Stomach smooth muscle (tissue), 2 donors: ENCODE data around the gene KIF25.

ENCODE experiments used
- H3K27ac ChIP-seq: one replicate; pipeline ENCODE4 v1.7.0; 2013; ENCODE audit warnings: mild to moderate bottlenecking, low read length, inconsistent platforms
- H3K27me3 ChIP-seq, 2 donors: one replicate each; pipeline ENCODE4 v1.7.0; 2013; ENCODE audit warnings: low read length in 2 of 2; ENCODE audit not compliant: insufficient read depth in 2 of 2, control insufficient read depth in 1 of 2
- H3K36me3 ChIP-seq, 2 donors: one replicate each; pipeline ENCODE4 v1.7.0; 2013; ENCODE audit warnings: low read length in 2 of 2; ENCODE audit not compliant: control insufficient read depth in 2 of 2, insufficient read depth in 2 of 2
- H3K4me1 ChIP-seq: one replicate; pipeline ENCODE4 v1.7.0; 2013; ENCODE audit warnings: low read length; ENCODE audit not compliant: control insufficient read depth, insufficient read depth
- H3K4me3 ChIP-seq, 2 donors: one replicate each; pipeline ENCODE4 v1.7.0; 2013; ENCODE audit warnings: low read length in 2 of 2
- H3K9ac ChIP-seq, 2 donors: one replicate each; pipeline ENCODE4 v1.7.0; 2013; ENCODE audit warnings: low read length in 2 of 2, mild to moderate bottlenecking in 1 of 2
- H3K9me3 ChIP-seq, 2 donors: one replicate each; pipeline ENCODE4 v1.7.0; 2013; ENCODE audit warnings: low read length in 2 of 2; ENCODE audit not compliant: control insufficient read depth in 2 of 2
- donor health status: healthy.
- donor health status: Pancreatic carcinoma.

The KIF25 gene, protein sequence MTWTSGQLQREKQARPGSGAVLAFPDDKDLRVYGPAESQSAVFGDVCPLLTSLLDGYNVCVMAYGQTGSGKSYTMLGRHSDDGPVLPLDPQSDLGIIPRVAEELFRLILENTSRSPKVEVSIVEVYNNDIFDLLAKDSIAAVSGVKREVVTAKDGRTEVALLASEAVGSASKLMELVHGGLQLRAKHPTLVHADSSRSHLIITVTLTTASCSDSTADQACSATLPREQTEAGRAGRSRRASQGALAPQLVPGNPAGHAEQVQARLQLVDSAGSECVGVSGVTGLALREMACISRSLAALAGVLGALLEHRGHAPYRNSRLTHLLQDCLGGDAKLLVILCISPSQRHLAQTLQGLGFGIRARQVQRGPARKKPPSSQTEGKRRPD

GRCh38 chr6:167997642-167998041, at the start of gene KIF25:
Gene KIF25, plus strand, starts transcription at chr6:167997671. Its CDS starts 31,915 bp downstream, at chr6:168029586.
- H3K27me3 ChIP-seq = peaks cover 9 to 15% of the 10 kb centered on the region in 2 donors
- H3K9me3 ChIP-seq = no peaks in the 10 kb centered on the region
- H3K36me3 ChIP-seq = no peaks in the 10 kb centered on the region
- H3K4me1 ChIP-seq = no peaks in the 10 kb centered on the region
- no peak within 1 kb of the TSS for H3K27ac ChIP-seq
- H3K9ac ChIP-seq = no peak within 1 kb of the TSS
- no peak within 1 kb of the TSS for H3K4me3 ChIP-seq

DNA sequence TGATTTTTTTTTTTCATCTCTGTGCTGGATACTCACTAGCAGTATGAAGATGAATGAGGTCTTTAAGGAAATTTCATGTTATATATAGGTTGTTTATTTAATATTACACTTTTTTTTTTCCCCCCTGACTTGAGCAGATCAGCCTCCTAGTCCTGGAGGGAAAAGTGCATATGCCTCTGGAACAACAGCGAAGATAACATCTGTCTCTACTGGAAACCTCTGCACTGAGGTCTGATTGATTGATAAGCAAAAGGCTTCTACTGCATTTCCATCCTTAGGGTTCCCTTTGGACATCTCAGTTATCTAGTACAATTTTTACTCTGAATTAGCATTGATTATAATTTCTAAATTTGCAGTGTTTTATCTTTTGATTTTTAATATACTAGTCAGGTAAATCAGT, 49.8 kb upstream of the KIF25 start:
- Histone ChIP-seq H3K9me3 (no peaks in the 10 kb centered on the region), H3K9ac (no peak overlapping the region), H3K4me1 (no peaks in the 10 kb centered on the region), H3K4me3 (no peak overlapping the region), H3K36me3 (peaks cover 46 to 62% of the 10 kb centered on the region in 2 donors), H3K27ac (no peak overlapping the region), H3K27me3 (no peaks in the 10 kb centered on the region)

DNA sequence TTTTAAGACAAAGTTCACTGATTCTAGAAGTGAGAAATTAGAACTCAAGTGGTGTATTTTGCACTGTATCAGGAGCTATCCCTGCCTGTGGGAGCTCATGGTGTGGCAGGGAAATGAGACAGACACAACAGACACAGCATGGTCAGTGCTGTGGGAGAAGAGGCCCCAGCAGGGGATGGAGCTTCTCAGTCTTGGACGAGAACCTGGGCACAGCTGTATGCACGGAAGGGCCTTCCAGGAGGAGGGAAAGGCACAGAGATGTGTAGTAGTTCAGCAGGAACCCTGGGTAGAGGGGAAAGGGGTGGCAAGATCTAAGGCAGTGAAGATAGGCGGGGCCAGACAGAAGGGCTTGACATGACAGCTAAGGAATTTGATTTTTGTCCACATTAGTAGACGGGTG, 48.8 kb upstream of the KIF25 start:
- H3K36me3 ChIP-seq = peaks cover 46 to 55% of the 10 kb centered on the region in 2 donors
- no peaks in the 10 kb centered on the region for H3K4me1 ChIP-seq
- H3K9ac ChIP-seq = no peak overlapping the region
- no peak overlapping the region for H3K27ac ChIP-seq
- H3K9me3 ChIP-seq = no peaks in the 10 kb centered on the region
- H3K4me3 ChIP-seq = no peak overlapping the region
- no peaks in the 10 kb centered on the region for H3K27me3 ChIP-seq

GRCh38 chr6:167949121-167949684, 48.3 kb upstream of the KIF25 start:
- Histone ChIP-seq H3K9me3 (no peaks in the 10 kb centered on the region), H3K27ac (no peak overlapping the region), H3K36me3 (peaks cover 41 to 50% of the 10 kb centered on the region in 2 donors), H3K4me1 (no peaks in the 10 kb centered on the region), H3K9ac (no peak overlapping the region), H3K27me3 (no peaks in the 10 kb centered on the region), H3K4me3 (no peak overlapping the region)

- no peaks in the 10 kb centered on the region for H3K4me1 ChIP-seq
- no peaks in the 10 kb centered on the region for H3K9me3 ChIP-seq
- no peak overlapping the region for H3K27ac ChIP-seq
- no peak overlapping the region for H3K4me3 ChIP-seq
- H3K36me3 ChIP-seq = peaks cover 28 to 47% of the 10 kb centered on the region in 2 donors
- H3K27me3 ChIP-seq = no peaks in the 10 kb centered on the region
- H3K9ac ChIP-seq = no peak overlapping the region
These were observed 45.5 kb upstream of the KIF25 start for GRCh38 chr6:167951781-167952511.

DNA sequence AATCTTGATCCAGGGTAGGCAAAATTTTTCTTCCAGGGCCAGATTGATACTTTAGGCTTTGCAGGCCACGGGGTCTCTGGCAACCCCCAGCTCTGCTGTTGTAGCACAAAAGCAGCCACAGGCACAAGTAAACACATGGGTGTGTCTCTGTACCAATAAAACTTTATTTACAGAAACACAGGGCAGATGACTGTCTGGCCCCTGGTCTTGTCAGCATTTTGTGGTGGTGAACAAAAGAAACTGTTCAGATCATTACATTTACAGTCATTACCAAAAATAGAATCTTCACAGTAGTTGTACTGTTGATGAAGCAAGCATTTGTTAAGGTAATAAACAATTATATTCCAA, 45.0 kb upstream of the KIF25 start:
- H3K4me1 ChIP-seq = no peaks in the 10 kb centered on the region
- no peak overlapping the region for H3K9ac ChIP-seq
- no peaks in the 10 kb centered on the region for H3K9me3 ChIP-seq
- no peak overlapping the region for H3K27ac ChIP-seq
- peaks cover 28 to 47% of the 10 kb centered on the region in 2 donors for H3K36me3 ChIP-seq
- no peaks in the 10 kb centered on the region for H3K27me3 ChIP-seq
- H3K4me3 ChIP-seq = no peak overlapping the region

DNA sequence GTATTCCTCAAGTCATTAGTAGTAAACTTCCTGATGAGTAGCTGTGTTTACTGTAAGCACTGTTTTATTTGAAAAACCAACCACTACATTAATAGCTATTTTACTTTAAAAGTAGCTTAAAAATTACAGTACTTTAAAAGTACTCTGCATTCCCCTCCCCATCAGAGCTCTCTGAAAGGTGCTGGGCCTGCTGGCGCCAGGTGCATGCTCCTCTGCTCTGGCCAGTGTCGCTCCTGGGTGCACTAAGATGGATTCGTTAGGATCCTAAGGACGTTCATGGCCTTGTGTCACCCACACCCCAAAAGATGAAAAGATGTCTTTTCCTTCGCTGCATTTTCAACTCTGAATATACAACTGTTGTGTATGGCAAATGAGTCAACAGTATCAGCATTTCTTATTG, 43.9 kb upstream of the KIF25 start:
- Histone ChIP-seq H3K27me3 (no peaks in the 10 kb centered on the region), H3K27ac (no peak overlapping the region), H3K4me3 (no peak overlapping the region), H3K9ac (no peak overlapping the region), H3K9me3 (no peaks in the 10 kb centered on the region), H3K36me3 (peaks cover 27 to 42% of the 10 kb centered on the region in 2 donors), H3K4me1 (no peaks in the 10 kb centered on the region)

- Histone ChIP-seq H3K36me3 (peaks cover 21 to 36% of the 10 kb centered on the region in 2 donors), H3K9ac (no peak overlapping the region)
These were observed 43.3 kb upstream of the KIF25 start for GRCh38 chr6:167954151-167954550.

GRCh38 chr6:167956491-167956890, 41.0 kb upstream of the KIF25 start:
- no peaks in the 10 kb centered on the region for H3K9me3 ChIP-seq
- no peaks in the 10 kb centered on the region for H3K4me1 ChIP-seq
- H3K36me3 ChIP-seq = peaks cover 9 to 18% of the 10 kb centered on the region in 2 donors
- H3K9ac ChIP-seq = no peak overlapping the region
- no peaks in the 10 kb centered on the region for H3K27me3 ChIP-seq
- no peak overlapping the region for H3K27ac ChIP-seq
- no peak overlapping the region for H3K4me3 ChIP-seq

More at GRCh38 chr6:167954151-167954550, 43.3 kb upstream of the KIF25 start:
- no peaks in the 10 kb centered on the region for H3K27me3 ChIP-seq
- H3K4me1 ChIP-seq = no peaks in the 10 kb centered on the region
- H3K27ac ChIP-seq = no peak overlapping the region
- no peaks in the 10 kb centered on the region for H3K9me3 ChIP-seq
- H3K4me3 ChIP-seq = no peak overlapping the region

DNA sequence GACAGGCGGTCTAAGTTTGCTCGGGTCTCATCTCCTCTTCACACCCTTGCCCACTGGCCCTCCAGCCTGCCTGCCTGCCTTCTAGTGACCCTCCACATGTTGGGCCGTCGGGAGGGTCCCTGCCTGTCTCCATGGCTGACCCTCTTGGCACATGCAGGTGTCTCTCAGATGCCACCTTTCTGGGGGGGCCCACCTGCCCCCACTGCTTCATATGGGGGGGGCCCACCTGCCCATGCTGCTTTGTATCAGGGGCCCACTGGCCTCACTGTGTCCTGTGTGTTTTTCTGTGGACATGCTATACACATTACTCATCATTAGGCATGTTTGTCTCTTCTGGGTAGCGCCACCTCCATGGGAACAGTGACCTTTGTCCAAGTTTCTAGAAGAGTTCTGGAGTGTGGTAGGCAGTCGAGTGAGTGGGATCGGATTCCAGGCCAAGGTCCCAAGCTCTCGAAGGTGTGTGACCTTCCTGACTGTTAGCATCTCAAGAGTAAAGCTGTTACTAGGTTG, 40.4 kb upstream of the KIF25 start:
- no peak overlapping the region for H3K9ac ChIP-seq
- H3K4me1 ChIP-seq = no peaks in the 10 kb centered on the region
- no peaks in the 10 kb centered on the region for H3K9me3 ChIP-seq
- no peaks in the 10 kb centered on the region for H3K27me3 ChIP-seq
- no peak overlapping the region for H3K27ac ChIP-seq
- no peak overlapping the region for H3K4me3 ChIP-seq
- peaks cover 4 to 13% of the 10 kb centered on the region in 2 donors for H3K36me3 ChIP-seq
